DND-41 (cell line): Measurements from ENCODE around the gene MYLIP.

ENCODE experiments used
- ATAC-seq: fragments of 200-7000 bp; cut with Tn5 transposase; 3 replicates; pipeline ENCODE4 v1.9.1; 2021; ENCODE audit warnings: low read depth; ENCODE audit not compliant: insufficient read depth
- DNase-seq: peaks from one replicate; pipeline ENCODE4 v3.0.0-alpha.2; 2020
- H2AFZ ChIP-seq: 2 replicates; pipeline ENCODE4 v1.6.0; 2012; ENCODE audit warnings: low read depth, low read length
- H3K27ac ChIP-seq: 2 replicates; pipeline ENCODE4 v1.5.1; 2012; ENCODE audit warnings: low read length, inconsistent platforms
- H3K27me3 ChIP-seq: fragments of 200-600 bp; sonication (generic); 2 replicates; pipeline ENCODE4 v1.6.0; 2012; ENCODE audit warnings: low read length, mild to moderate bottlenecking, inconsistent platforms; ENCODE audit not compliant: insufficient read depth, poor library complexity
- H3K36me3 ChIP-seq: 2 replicates; pipeline ENCODE4 v1.5.1; 2012; ENCODE audit warnings: low read length, inconsistent platforms; ENCODE audit not compliant: insufficient read depth
- H3K4me1 ChIP-seq: 2 replicates; pipeline ENCODE4 v1.5.1; 2012; ENCODE audit warnings: mild to moderate bottlenecking, low read length; ENCODE audit not compliant: insufficient read depth
- H3K4me2 ChIP-seq: 2 replicates; pipeline ENCODE4 v1.6.0; 2012; ENCODE audit warnings: mild to moderate bottlenecking, moderate library complexity, low read length, inconsistent platforms; ENCODE audit not compliant: insufficient read depth
- H3K4me3 ChIP-seq, 2 experiments: fragments of 200-600 bp in 1 of 2; shearing (Covaris generic) in 1 of 2; 2 replicates each; pipeline ENCODE4 v1.5.1; 2012 to 2016; ENCODE audit warnings: inconsistent platforms in 2 of 2, low read length in 2 of 2, mild to moderate bottlenecking in 2 of 2, low read depth in 1 of 2, moderate library complexity in 1 of 2
- H3K79me2 ChIP-seq: 2 replicates; pipeline ENCODE4 v1.6.0; 2012; ENCODE audit warnings: low read length, inconsistent platforms; ENCODE audit not compliant: insufficient read depth
- H3K9ac ChIP-seq: 2 replicates; pipeline ENCODE4 v1.6.0; 2012; ENCODE audit warnings: low read depth, mild to moderate bottlenecking, inconsistent platforms, low read length, moderate library complexity
- H3K9me3 ChIP-seq: 2 replicates; pipeline ENCODE4 v1.5.1; 2012; ENCODE audit warnings: low read length, moderate library complexity, mild to moderate bottlenecking, inconsistent platforms; ENCODE audit not compliant: insufficient read depth, severe bottlenecking
- H4K20me1 ChIP-seq: 2 replicates; pipeline ENCODE4 v1.6.0; 2012; ENCODE audit warnings: low read length; ENCODE audit not compliant: insufficient read depth
- CTCF ChIP-seq: IDR thresholded peaks from 2 replicates; pipeline ENCODE4 v1.5.1; 2012; ENCODE audit warnings: borderline replicate concordance, low read length, moderate library complexity, mild to moderate bottlenecking; ENCODE audit not compliant: poor library complexity, severe bottlenecking; ENCODE audit errors: extremely low read depth
- EZH2 ChIP-seq: IDR thresholded peaks from 3 replicates; pipeline ENCODE4 v1.6.1; 2012; ENCODE audit warnings: borderline replicate concordance, low read depth, mild to moderate bottlenecking, moderate library complexity, low read length, inconsistent platforms; ENCODE audit not compliant: severe bottlenecking

Gene MYLIP

GRCh38 chr6:16128759-16129622 lies at the start of gene MYLIP:
Gene MYLIP (plus strand): TSS chr6:16129086. CDS start chr6:16129323, 237 bp downstream.
- Histone ChIP-seq H3K79me2 (no peaks in the 10 kb centered on the region), H3K9ac (no peak within 1 kb of the TSS), H3K27ac (no peak within 1 kb of the TSS), H2AFZ (no peak within 1 kb of the TSS), H3K4me3 (no peak within 1 kb of the TSS), H3K4me1 (peaks cover 3% of the 10 kb centered on the region; the same call in 1 of the 2 replicates), H3K27me3 (peaks cover 18% of the 10 kb centered on the region), H3K9me3 (no peaks in the 10 kb centered on the region), H3K4me2 (no peak within 1 kb of the TSS), H3K36me3 (no peaks in the 10 kb centered on the region), H4K20me1 (no peaks in the 10 kb centered on the region)
- no peak for TF ChIP-seq EZH2
- DNase-seq, result peak; percentile 6
- ATAC-seq, result peak; percentile 42; the same call in 2 of the 3 replicates

- Histone ChIP-seq H3K9me3 (no peaks in the 10 kb centered on the region), H3K4me3 (no peak overlapping the region), H3K4me1 (no peaks in the 10 kb centered on the region), H3K27me3 (peaks cover 3% of the 10 kb centered on the region), H4K20me1 (no peaks in the 10 kb centered on the region), H3K9ac (no peak overlapping the region), H3K36me3 (no peaks in the 10 kb centered on the region), H2AFZ (no peak overlapping the region), H3K79me2 (no peaks in the 10 kb centered on the region), H3K4me2 (no peak overlapping the region), H3K27ac (no peak overlapping the region)
- no peak for DNase-seq
- TF ChIP-seq CTCF, result no peak
- ATAC-seq, result no peak
Measured at GRCh38 chr6:16079354-16079753, 49.5 kb upstream of the MYLIP start.

- no peak for ATAC-seq
- Histone ChIP-seq H3K36me3 (no peaks in the 10 kb centered on the region), H4K20me1 (no peaks in the 10 kb centered on the region), H3K27ac (no peak overlapping the region), H2AFZ (no peak overlapping the region), H3K4me1 (no peaks in the 10 kb centered on the region), H3K4me3 (no peak overlapping the region), H3K79me2 (no peaks in the 10 kb centered on the region), H3K9ac (no peak overlapping the region), H3K27me3 (peaks cover 3% of the 10 kb centered on the region), H3K4me2 (no peak overlapping the region), H3K9me3 (no peaks in the 10 kb centered on the region)
- TF ChIP-seq EZH2, result no peak
- no peak for TF ChIP-seq CTCF
- DNase-seq, result no peak
Measured at GRCh38 chr6:16080204-16080603, 48.7 kb upstream of the MYLIP start.

- Histone ChIP-seq H2AFZ (no peak overlapping the region), H3K4me3 (no peak overlapping the region), H3K9me3 (no peaks in the 10 kb centered on the region), H3K79me2 (no peaks in the 10 kb centered on the region), H4K20me1 (no peaks in the 10 kb centered on the region), H3K27ac (no peak overlapping the region), H3K36me3 (no peaks in the 10 kb centered on the region), H3K4me2 (no peak overlapping the region), H3K9ac (no peak overlapping the region), H3K27me3 (peaks cover 3% of the 10 kb centered on the region), H3K4me1 (no peaks in the 10 kb centered on the region)
- TF ChIP-seq CTCF, result no peak
- TF ChIP-seq EZH2, result no peak
- DNase-seq (no peak), ATAC-seq (no peak)
Measured at GRCh38 chr6:16081326-16081725, 47.6 kb upstream of the MYLIP start.
